SK-N-SH (cell line): ENCODE results near the gene DNAL4.

ENCODE experiments used
- CHD2 ChIP-seq: fragments of 150-350 bp; IDR thresholded peaks from 2 replicates; pipeline ENCODE4 v1.6.1; 2018; ENCODE audit warnings: low read length; ENCODE audit not compliant: partially characterized antibody
- CTCF ChIP-seq: fragments of 200-600 bp; sonication (generic); IDR thresholded peaks from 2 replicates; pipeline ENCODE4 v1.6.1; 2017; ENCODE audit warnings: antibody characterized with exemption, mild to moderate bottlenecking, moderate library complexity
- EP300 ChIP-seq, 2 experiments: IDR thresholded peaks; 2 replicates each; pipeline versions ENCODE4 v1.4.0 to v1.6.1; 2012; ENCODE audit warnings: borderline replicate concordance in 1 of 2, low read depth in 1 of 2, low read length in 1 of 2
- FOXM1 ChIP-seq: IDR thresholded peaks from 2 replicates; pipeline ENCODE4 v1.4.0; 2012; ENCODE audit warnings: low read depth, mild to moderate bottlenecking
- IRF3 ChIP-seq: fragments of 150-350 bp; IDR thresholded peaks from 2 replicates; pipeline ENCODE4 v1.6.1; 2016; ENCODE audit warnings: mild to moderate bottlenecking, low read depth, low read length
- MXI1 ChIP-seq: IDR thresholded peaks from 2 replicates; pipeline ENCODE4 v1.6.1; 2012; ENCODE audit warnings: mild to moderate bottlenecking, low read depth, low read length, improper control_type of control experiment
- NRF1 ChIP-seq: IDR thresholded peaks from 2 replicates; pipeline ENCODE4 v1.6.1; 2012; ENCODE audit warnings: low read depth, mild to moderate bottlenecking, low read length
- TCF12 ChIP-seq: IDR thresholded peaks from 2 replicates; pipeline ENCODE4 v1.4.0; 2012
- TEAD4 ChIP-seq: IDR thresholded peaks from 2 replicates; pipeline ENCODE4 v1.4.0; 2012; ENCODE audit warnings: mild to moderate bottlenecking, borderline replicate concordance; ENCODE audit not compliant: insufficient read depth
- YY1 ChIP-seq: IDR thresholded peaks from 2 replicates; pipeline ENCODE4 v1.4.0; 2012; ENCODE audit warnings: low read depth, mild to moderate bottlenecking
- ZBTB33 ChIP-seq: IDR thresholded peaks from 2 replicates; pipeline ENCODE4 v1.4.0; 2012; ENCODE audit warnings: low read depth, borderline replicate concordance

DNA sequence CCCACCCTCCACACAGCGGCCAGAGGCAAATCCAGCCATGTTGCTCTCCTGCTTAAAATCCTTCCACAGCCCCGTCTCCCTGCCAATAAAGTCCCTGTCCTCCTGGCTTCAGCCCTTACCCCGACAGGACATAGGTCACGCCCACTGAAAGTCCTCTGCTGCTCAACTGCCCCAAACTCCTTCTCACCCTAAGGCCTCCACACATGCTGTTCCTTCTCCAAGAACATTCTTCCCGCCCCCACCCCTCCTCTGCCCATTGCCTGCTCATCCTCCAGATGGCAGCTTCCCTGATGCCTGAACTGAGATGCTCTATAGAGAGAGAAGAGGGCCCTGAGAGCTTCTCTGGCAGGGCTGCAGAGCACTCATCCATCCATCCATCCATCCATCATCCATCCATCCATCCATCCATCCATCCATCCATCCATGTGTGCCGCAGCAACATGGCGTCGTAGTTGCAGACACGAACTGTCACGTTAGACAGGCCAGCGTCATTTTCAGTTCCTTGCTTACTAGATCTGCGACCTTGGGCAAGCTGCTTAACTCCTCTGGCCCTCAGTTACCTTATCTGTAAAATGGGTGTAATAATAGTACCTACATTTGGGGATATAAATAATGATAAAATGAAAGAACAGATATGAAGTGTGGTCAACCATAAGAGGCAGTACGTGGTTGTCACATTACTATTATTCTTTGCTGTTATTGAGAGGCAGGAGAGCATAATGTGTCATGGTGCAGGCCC lies 40.4 kb upstream of the DNAL4 start:
- TF ChIP-seq CTCF (no peak), IRF3 (no peak), YY1 (no peak), EP300 (IDR thresholded peaks at IDR 0.05; ENCODE audit: borderline replicate concordance in 1 of 2, low read depth in 1 of 2, low read length in 1 of 2) (no peak), CHD2 (no peak), ZBTB33 (no peak), NRF1 (no peak), FOXM1 (no peak), MXI1 (no peak), TCF12 (no peak), TEAD4 (no peak)
